Measurements from ENCODE around the gene UHMK1.
A peak's percentile ranks its signal among the peaks of the same experiment; 100 is the strongest.
"Not testable (repeated sequence)": the region's sequence is repeated elsewhere in the genome, so short reads cannot be mapped to it uniquely, and the experiment has no call there.

Gene UHMK1

GRCh38 chr1:162488219-162488618 lies 9.4 kb upstream of the UHMK1 start:
- Mint-ChIP-seq H3K27ac (no peak overlapping the region), H3K36me3 (ENCODE audit: low read depth) (no peaks in the 10 kb centered on the region), H3K4me3 (no peak overlapping the region), H3K9me3 (no peaks in the 10 kb centered on the region), H3K27me3 (peaks cover 33% of the 10 kb centered on the region), H3K4me1 (ENCODE audit: low read depth) (no peaks in the 10 kb centered on the region)
- intact Hi-C loops (cut with micrococcal nuclease): no loop called here

GRCh38 chr1:162495531-162496233 lies 1.9 kb upstream of the UHMK1 start:
- Mint-ChIP-seq H3K4me1 (ENCODE audit: low read depth) (peaks cover 11% of the 10 kb centered on the region), H3K27me3 (peaks cover 15% of the 10 kb centered on the region), H3K36me3 (ENCODE audit: low read depth) (peaks cover 18% of the 10 kb centered on the region)
- H3K27ac Mint-ChIP-seq, H3K4me3 Mint-ChIP-seq, H3K9me3 Mint-ChIP-seq: not testable (repeated sequence)
- intact Hi-C loops (cut with micrococcal nuclease): loop anchor here (2.0 kb wide), 1 partner anchor 65 kb away; the partner anchor contains the start of gene UAP1

GRCh38 chr1:162497104-162497722 lies 405 bp upstream of the UHMK1 start:
- H3K4me3 Mint-ChIP-seq: peak overlapping the region; percentile 88

GRCh38 chr1:162498496-162498810 lies 835 bp downstream of the UHMK1 start:
- peaks cover 27% of the 10 kb centered on the region for H3K36me3 Mint-ChIP-seq (ENCODE audit: low read depth)
- H3K27ac Mint-ChIP-seq: peak overlapping the region; percentile 90
- intact Hi-C loops (cut with micrococcal nuclease): no loop called here
- H3K27me3 Mint-ChIP-seq: peaks cover 5% of the 10 kb centered on the region
- peak overlapping the region; percentile 88 for H3K4me3 Mint-ChIP-seq
- H3K4me1 Mint-ChIP-seq (ENCODE audit: low read depth): peaks cover 11% of the 10 kb centered on the region
- H3K9me3 Mint-ChIP-seq: no peaks in the 10 kb centered on the region

More at GRCh38 chr1:162497104-162497722, 405 bp upstream of the UHMK1 start:
- Mint-ChIP-seq H3K27ac (peak overlapping the region; percentile 90), H3K27me3 (peaks cover 8% of the 10 kb centered on the region), H3K9me3 (no peaks in the 10 kb centered on the region), H3K4me1 (ENCODE audit: low read depth) (peaks cover 11% of the 10 kb centered on the region), H3K36me3 (ENCODE audit: low read depth) (peaks cover 27% of the 10 kb centered on the region)
- intact Hi-C loops (cut with micrococcal nuclease): loop anchor here (2.0 kb wide), 1 partner anchor 64 kb away; the partner anchor contains the start of gene UAP1

- Mint-ChIP-seq H3K27ac (no peak overlapping the region), H3K36me3 (ENCODE audit: low read depth) (peaks cover 37% of the 10 kb centered on the region), H3K9me3 (no peaks in the 10 kb centered on the region), H3K27me3 (peaks cover 2% of the 10 kb centered on the region), H3K4me1 (ENCODE audit: low read depth) (peaks cover 11% of the 10 kb centered on the region), H3K4me3 (no peak overlapping the region)
- intact Hi-C loops (cut with micrococcal nuclease): no loop called here
These were observed 3.2 kb downstream of the UHMK1 start for GRCh38 chr1:162500805-162501204.

- Mint-ChIP-seq H3K27me3 (no peaks in the 10 kb centered on the region), H3K9me3 (no peaks in the 10 kb centered on the region), H3K4me1 (ENCODE audit: low read depth) (peaks cover 11% of the 10 kb centered on the region), H3K4me3 (no peak overlapping the region), H3K27ac (no peak overlapping the region), H3K36me3 (ENCODE audit: low read depth) (peaks cover 50% of the 10 kb centered on the region)
- intact Hi-C loops (cut with micrococcal nuclease): no loop called here
These were observed 4.5 kb downstream of the UHMK1 start for GRCh38 chr1:162502077-162502476.

- Mint-ChIP-seq H3K27me3 (no peaks in the 10 kb centered on the region), H3K4me3 (no peak overlapping the region), H3K27ac (no peak overlapping the region), H3K9me3 (no peaks in the 10 kb centered on the region), H3K4me1 (ENCODE audit: low read depth) (peaks cover 11% of the 10 kb centered on the region), H3K36me3 (ENCODE audit: low read depth) (peaks cover 55% of the 10 kb centered on the region)
- intact Hi-C loops (cut with micrococcal nuclease): no loop called here
These were observed 5.3 kb downstream of the UHMK1 start for GRCh38 chr1:162502928-162503327.

- Mint-ChIP-seq H3K27me3 (no peaks in the 10 kb centered on the region), H3K27ac (no peak overlapping the region), H3K4me1 (ENCODE audit: low read depth) (peaks cover 21% of the 10 kb centered on the region), H3K4me3 (no peak overlapping the region), H3K36me3 (ENCODE audit: low read depth) (peaks cover 42% of the 10 kb centered on the region), H3K9me3 (no peaks in the 10 kb centered on the region)
- intact Hi-C loops (cut with micrococcal nuclease): loop anchor here (5.0 kb wide), 1 partner anchor 35 kb away; the partner anchor contains the start of gene UAP1
These were observed 29.7 kb downstream of the UHMK1 start for GRCh38 chr1:162527314-162527713.

GRCh38 chr1:162530307-162530987 lies 32.8 kb downstream of the UHMK1 start:
- H3K4me3 Mint-ChIP-seq: no peak overlapping the region
- intact Hi-C loops (cut with micrococcal nuclease): no loop called here
- no peaks in the 10 kb centered on the region for H3K9me3 Mint-ChIP-seq
- H3K27me3 Mint-ChIP-seq: no peaks in the 10 kb centered on the region
- peaks cover 12% of the 10 kb centered on the region for H3K36me3 Mint-ChIP-seq (ENCODE audit: low read depth)
- H3K27ac Mint-ChIP-seq: peak overlapping the region; percentile 49
- peaks cover 21% of the 10 kb centered on the region for H3K4me1 Mint-ChIP-seq (ENCODE audit: low read depth)

GRCh38 chr1:162530988-162531319 lies 33.3 kb downstream of the UHMK1 start:
- no peak overlapping the region for H3K4me3 Mint-ChIP-seq

GRCh38 chr1:162535501-162535900 lies 37.9 kb downstream of the UHMK1 start:
- intact Hi-C loops (cut with micrococcal nuclease): no loop called here
- Mint-ChIP-seq H3K36me3 (ENCODE audit: low read depth) (no peaks in the 10 kb centered on the region), H3K9me3 (no peaks in the 10 kb centered on the region), H3K27me3 (no peaks in the 10 kb centered on the region), H3K4me3 (no peak overlapping the region), H3K27ac (no peak overlapping the region), H3K4me1 (ENCODE audit: low read depth) (peaks cover 13% of the 10 kb centered on the region)

More at GRCh38 chr1:162530988-162531319, 33.3 kb downstream of the UHMK1 start:
- intact Hi-C loops (cut with micrococcal nuclease): no loop called here
- H3K9me3 Mint-ChIP-seq: no peaks in the 10 kb centered on the region
- H3K27ac Mint-ChIP-seq: peak overlapping the region; percentile 49
- no peaks in the 10 kb centered on the region for H3K27me3 Mint-ChIP-seq
- H3K4me1 Mint-ChIP-seq (ENCODE audit: low read depth): peaks cover 21% of the 10 kb centered on the region
- peaks cover 10% of the 10 kb centered on the region for H3K36me3 Mint-ChIP-seq (ENCODE audit: low read depth)

GRCh38 chr1:162536511-162536910 lies 38.9 kb downstream of the UHMK1 start:
- Mint-ChIP-seq H3K27me3 (no peaks in the 10 kb centered on the region), H3K27ac (no peak overlapping the region), H3K36me3 (ENCODE audit: low read depth) (no peaks in the 10 kb centered on the region), H3K9me3 (no peaks in the 10 kb centered on the region), H3K4me3 (no peak overlapping the region), H3K4me1 (ENCODE audit: low read depth) (peaks cover 6% of the 10 kb centered on the region)
- intact Hi-C loops (cut with micrococcal nuclease): no loop called here

GRCh38 chr1:162537216-162537615 lies 39.6 kb downstream of the UHMK1 start:
- no peaks in the 10 kb centered on the region for H3K9me3 Mint-ChIP-seq
- peaks cover 7% of the 10 kb centered on the region for H3K4me1 Mint-ChIP-seq (ENCODE audit: low read depth)
- H3K4me3 Mint-ChIP-seq: no peak overlapping the region
- H3K36me3 Mint-ChIP-seq (ENCODE audit: low read depth): no peaks in the 10 kb centered on the region
- H3K27me3 Mint-ChIP-seq: no peaks in the 10 kb centered on the region
- intact Hi-C loops (cut with micrococcal nuclease): no loop called here
- H3K27ac Mint-ChIP-seq: no peak overlapping the region

- H3K4me1 Mint-ChIP-seq (ENCODE audit: low read depth): peaks cover 7% of the 10 kb centered on the region
- H3K27me3 Mint-ChIP-seq: no peaks in the 10 kb centered on the region
- H3K9me3 Mint-ChIP-seq: peaks cover 9% of the 10 kb centered on the region
- no peak overlapping the region for H3K27ac Mint-ChIP-seq
- intact Hi-C loops (cut with micrococcal nuclease): no loop called here
- no peak overlapping the region for H3K4me3 Mint-ChIP-seq
- no peaks in the 10 kb centered on the region for H3K36me3 Mint-ChIP-seq (ENCODE audit: low read depth)
These were observed 41.3 kb downstream of the UHMK1 start for GRCh38 chr1:162538815-162539431.

All from dendritic cell treated with granulocyte-macrophage colony-stimulating factor and Interleukin-4, amounts not matched to agents 40 ng/mL and 50 ng/mL, for 4 days (primary cell).